Neural progenitor cell (in vitro differentiated cells): ENCODE results near the gene RET.

Source experiments
- EZH2 ChIP-seq: fragments of 200-600 bp; sonication (generic); IDR thresholded peaks from 2 replicates; pipeline ENCODE4 v1.6.1; 2017; ENCODE audit warnings: antibody characterized with exemption, mild to moderate bottlenecking, moderate library complexity
- EZH2phosphoT487 ChIP-seq: fragments of 200-600 bp; sonication (generic); IDR thresholded peaks from 2 replicates; pipeline ENCODE4 v1.6.1; 2017; ENCODE audit warnings: antibody characterized with exemption
- TF ChIP-seq, protein P1 (sequence below): fragments of 200-600 bp; sonication (generic); IDR thresholded peaks from 2 replicates; pipeline ENCODE4 v1.5.1; 2017; ENCODE audit warnings: antibody characterized with exemption, mild to moderate bottlenecking

DNA sequence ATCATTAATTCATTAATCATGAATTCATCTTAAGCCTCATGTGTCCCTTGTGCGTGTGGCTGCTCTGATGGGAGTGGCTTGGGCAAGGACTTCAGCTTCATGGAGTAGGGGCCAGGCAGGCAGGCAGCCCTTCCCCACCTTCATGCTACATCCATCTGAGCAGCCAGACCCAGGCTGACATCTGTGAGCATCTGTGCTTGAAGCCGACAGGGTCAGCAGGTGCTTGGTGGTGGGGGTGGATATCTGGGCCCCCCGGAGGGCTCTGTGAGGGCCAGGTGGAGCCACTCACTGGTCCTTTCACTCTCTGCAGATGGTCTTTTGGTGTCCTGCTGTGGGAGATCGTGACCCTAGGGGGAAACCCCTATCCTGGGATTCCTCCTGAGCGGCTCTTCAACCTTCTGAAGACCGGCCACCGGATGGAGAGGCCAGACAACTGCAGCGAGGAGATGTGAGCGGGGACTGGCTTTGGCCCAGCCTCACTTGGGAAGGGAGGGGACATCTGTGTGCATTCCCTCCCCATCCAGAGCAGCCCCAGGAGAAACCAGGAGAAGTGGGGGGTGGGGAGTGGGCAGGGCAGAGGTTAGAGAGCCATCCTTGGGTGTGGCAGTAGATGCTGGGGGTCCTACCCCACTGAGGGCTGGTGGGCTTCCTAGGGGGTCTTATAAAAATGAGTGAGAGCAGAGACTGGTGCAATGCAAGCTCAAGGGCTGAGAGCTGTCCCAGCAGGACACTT lies 46.7 kb downstream of the RET start:
- TF ChIP-seq, protein P1, sequence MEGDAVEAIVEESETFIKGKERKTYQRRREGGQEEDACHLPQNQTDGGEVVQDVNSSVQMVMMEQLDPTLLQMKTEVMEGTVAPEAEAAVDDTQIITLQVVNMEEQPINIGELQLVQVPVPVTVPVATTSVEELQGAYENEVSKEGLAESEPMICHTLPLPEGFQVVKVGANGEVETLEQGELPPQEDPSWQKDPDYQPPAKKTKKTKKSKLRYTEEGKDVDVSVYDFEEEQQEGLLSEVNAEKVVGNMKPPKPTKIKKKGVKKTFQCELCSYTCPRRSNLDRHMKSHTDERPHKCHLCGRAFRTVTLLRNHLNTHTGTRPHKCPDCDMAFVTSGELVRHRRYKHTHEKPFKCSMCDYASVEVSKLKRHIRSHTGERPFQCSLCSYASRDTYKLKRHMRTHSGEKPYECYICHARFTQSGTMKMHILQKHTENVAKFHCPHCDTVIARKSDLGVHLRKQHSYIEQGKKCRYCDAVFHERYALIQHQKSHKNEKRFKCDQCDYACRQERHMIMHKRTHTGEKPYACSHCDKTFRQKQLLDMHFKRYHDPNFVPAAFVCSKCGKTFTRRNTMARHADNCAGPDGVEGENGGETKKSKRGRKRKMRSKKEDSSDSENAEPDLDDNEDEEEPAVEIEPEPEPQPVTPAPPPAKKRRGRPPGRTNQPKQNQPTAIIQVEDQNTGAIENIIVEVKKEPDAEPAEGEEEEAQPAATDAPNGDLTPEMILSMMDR: no peak
- no peak for TF ChIP-seq EZH2
- TF ChIP-seq EZH2phosphoT487: no peak
